IMR-90 (cell line): ENCODE results near the gene PROZ. TPM values are rescaled to one million over a fixed set of nuclear protein-coding genes. Genes with fewer than 3 reads are reported as not detected.
A peak's percentile ranks its signal among the peaks of the same experiment; 100 is the strongest.

Source experiments
- ATAC-seq: fragments of 200-7000 bp; cut with Tn5 transposase; 2 replicates; pipeline ENCODE4 v1.9.1; 2020; ENCODE audit warnings: low read depth, mild to moderate bottlenecking, moderate library complexity
- BruUV-seq: library from RNA; stranded (reverse); fragments of 400-500 nt; replicated peaks from 2 replicates; lab custom pipeline; 2021; lab: Mats Ljungman, UMichigan
- CTCF ChIA-PET: fragments of 300-600 bp; formaldehyde crosslinking; extraction: SDS; loops from one replicate; lab custom pipeline; 2021; ENCODE audit warnings: antibody characterized with exemption; lab: Yijun Ruan, JAX
- POLR2A ChIA-PET: fragments of 300-600 bp; sonication (Branson Sonifier 250); formaldehyde crosslinking; loops from one replicate; lab custom pipeline; 2022; ENCODE audit warnings: antibody characterized with exemption; ENCODE audit not compliant: unreplicated experiment; lab: Charles Lee
- DNase-seq: peaks from one replicate; pipeline ENCODE4 v3.0.0; 2013
- H2AFZ ChIP-seq: replicated peaks from 2 replicates; pipeline ENCODE3; 2013; ENCODE audit warnings: low read length, mild to moderate bottlenecking; ENCODE audit not compliant: poor library complexity
- H2AK5ac ChIP-seq: 2 replicates; pipeline ENCODE4 v1.6.1; 2013; ENCODE audit warnings: low read depth, low read length, inconsistent platforms
- H2AK9ac ChIP-seq: replicated peaks from 2 replicates; pipeline ENCODE3; 2013; ENCODE audit warnings: mild to moderate bottlenecking, low read depth, low read length, moderate library complexity; ENCODE audit not compliant: poor library complexity
- H2BK120ac ChIP-seq: 2 replicates; pipeline ENCODE4 v1.6.1; 2013; ENCODE audit warnings: low read depth, low read length, inconsistent platforms
- H2BK15ac ChIP-seq: 3 replicates; pipeline ENCODE4 v1.6.1; 2013; ENCODE audit warnings: low read depth, low read length, inconsistent platforms
- H2BK20ac ChIP-seq: 2 replicates; pipeline ENCODE4 v1.6.1; 2013; ENCODE audit warnings: low read depth, mild to moderate bottlenecking, inconsistent platforms, low read length, moderate library complexity
- H2BK5ac ChIP-seq: 2 replicates; pipeline ENCODE4 v1.6.1; 2013; ENCODE audit warnings: mild to moderate bottlenecking, low read depth, low read length, inconsistent platforms; ENCODE audit not compliant: poor library complexity, severe bottlenecking
- H3K14ac ChIP-seq: replicated peaks from 2 replicates; pipeline ENCODE4 v1.6.1; 2013; ENCODE audit warnings: low read depth, low read length, inconsistent platforms
- H3K18ac ChIP-seq: 2 replicates; pipeline ENCODE4 v1.6.1; 2013; ENCODE audit warnings: low read depth, low read length, control low read depth
- H3K23ac ChIP-seq: 2 replicates; pipeline ENCODE4 v1.6.1; 2013; ENCODE audit warnings: low read depth, low read length, inconsistent platforms
- H3K27ac ChIP-seq: 2 replicates; pipeline ENCODE4 v1.5.1; 2013; ENCODE audit warnings: mild to moderate bottlenecking, control low read depth, low read length; ENCODE audit not compliant: insufficient read depth
- H3K27me3 ChIP-seq: 2 replicates; pipeline ENCODE4 v1.6.1; 2013; ENCODE audit warnings: low read length; ENCODE audit not compliant: control insufficient read depth, insufficient read depth
- H3K36me3 ChIP-seq: 2 replicates; pipeline ENCODE4 v1.6.1; 2013; ENCODE audit warnings: low read length, mixed read lengths; ENCODE audit not compliant: control insufficient read depth, insufficient read depth
- H3K4ac ChIP-seq: 2 replicates; pipeline ENCODE4 v1.6.1; 2013; ENCODE audit warnings: low read depth, low read length, inconsistent platforms
- H3K4me1 ChIP-seq: 2 replicates; pipeline ENCODE4 v1.6.1; 2013; ENCODE audit warnings: low read length, mixed read lengths; ENCODE audit not compliant: control insufficient read depth, insufficient read depth
- H3K4me2 ChIP-seq: 2 replicates; pipeline ENCODE4 v1.6.1; 2013; ENCODE audit warnings: low read depth, mild to moderate bottlenecking, control low read depth, low read length, moderate library complexity
- H3K4me3 ChIP-seq: 2 replicates; pipeline ENCODE4 v1.5.1; 2013; ENCODE audit warnings: low read depth, mild to moderate bottlenecking, control low read depth, low read length, moderate library complexity; ENCODE audit not compliant: insufficient read depth
- H3K56ac ChIP-seq: 2 replicates; pipeline ENCODE4 v1.6.1; 2013; ENCODE audit warnings: low read length, inconsistent platforms; ENCODE audit not compliant: insufficient read depth; ENCODE audit errors: extremely low read depth
- H3K79me1 ChIP-seq, 2 experiments: 2 replicates each; pipeline ENCODE4 v1.6.1; 2013; ENCODE audit warnings: low read length in 2 of 2, inconsistent platforms in 1 of 2, low read depth in 1 of 2
- H3K9ac ChIP-seq: 2 replicates; pipeline ENCODE4 v1.6.1; 2013; ENCODE audit warnings: low read depth, low read length, control low read depth
- H3K9me1 ChIP-seq: 2 replicates; pipeline ENCODE4 v1.6.1; 2013; ENCODE audit warnings: low read length, inconsistent platforms; ENCODE audit not compliant: insufficient read depth
- H3K9me3 ChIP-seq: 2 replicates; pipeline ENCODE4 v1.6.1; 2013; ENCODE audit warnings: low read length; ENCODE audit not compliant: control insufficient read depth, insufficient read depth
- H4K20me1 ChIP-seq: 2 replicates; pipeline ENCODE4 v1.6.1; 2013; ENCODE audit warnings: low read length, inconsistent platforms; ENCODE audit not compliant: insufficient read depth
- H4K5ac ChIP-seq: 2 replicates; pipeline ENCODE4 v1.6.1; 2013; ENCODE audit warnings: mild to moderate bottlenecking, low read depth, low read length, control low read depth
- H4K8ac ChIP-seq, 2 experiments: 2 replicates each; pipeline ENCODE4 v1.6.1; 2013; ENCODE audit warnings: low read depth in 2 of 2, low read length in 2 of 2, control low read depth in 1 of 2, inconsistent platforms in 1 of 2
- H4K91ac ChIP-seq: 2 replicates; pipeline ENCODE4 v1.6.1; 2013; ENCODE audit warnings: low read depth, low read length, inconsistent platforms; ENCODE audit not compliant: insufficient read depth
- BHLHE40 ChIP-seq: fragments of 150-350 bp; IDR thresholded peaks from 2 replicates; pipeline ENCODE4 v1.6.1; 2016; ENCODE audit warnings: mild to moderate bottlenecking, low read depth, low read length
- CEBPB ChIP-seq: IDR thresholded peaks from 2 replicates; pipeline ENCODE4 v1.6.1; 2012; ENCODE audit warnings: low read depth, low read length, improper control_type of control experiment
- CHD1 ChIP-seq: IDR thresholded peaks from 2 replicates; pipeline ENCODE4 v1.6.1; 2012; ENCODE audit warnings: low read depth, low read length, improper control_type of control experiment
- CTCF ChIP-seq: conservative IDR thresholded peaks from 2 replicates; pipeline ENCODE4 v1.5.1; 2012; ENCODE audit warnings: mild to moderate bottlenecking, low read depth, low read length, improper control_type of control experiment
- ELK1 ChIP-seq: fragments of 150-350 bp; IDR thresholded peaks from 2 replicates; pipeline ENCODE4 v1.6.1; 2016; ENCODE audit warnings: low read depth, mild to moderate bottlenecking, low read length, moderate library complexity, borderline replicate concordance
- FOS ChIP-seq: fragments of 150-350 bp; IDR thresholded peaks from 2 replicates; pipeline ENCODE4 v1.6.1; 2016; ENCODE audit warnings: low read depth, low read length
- MAFK ChIP-seq: IDR thresholded peaks from 2 replicates; pipeline ENCODE4 v1.6.1; 2012; ENCODE audit warnings: low read depth, low read length, improper control_type of control experiment
- MAZ ChIP-seq: IDR thresholded peaks from 2 replicates; pipeline ENCODE4 v1.6.1; 2012; ENCODE audit warnings: low read depth, mild to moderate bottlenecking, low read length, improper control_type of control experiment, moderate library complexity, borderline replicate concordance
- MXI1 ChIP-seq: IDR thresholded peaks from 2 replicates; pipeline ENCODE4 v1.6.1; 2012; ENCODE audit warnings: low read depth, mild to moderate bottlenecking, low read length, moderate library complexity, borderline replicate concordance
- NFE2L2 ChIP-seq: fragments of 150-350 bp; IDR thresholded peaks from 2 replicates; pipeline ENCODE4 v1.6.1; 2016; ENCODE audit warnings: low read depth, mild to moderate bottlenecking, low read length
- POLR2A ChIP-seq: IDR thresholded peaks from 2 replicates; pipeline ENCODE4 v1.6.1; 2012; ENCODE audit warnings: mild to moderate bottlenecking, low read depth, low read length
- RAD21 ChIP-seq: IDR thresholded peaks from 2 replicates; pipeline ENCODE4 v1.6.1; 2012; ENCODE audit warnings: low read length, improper control_type of control experiment
- RCOR1 ChIP-seq: IDR thresholded peaks from 2 replicates; pipeline ENCODE4 v1.6.1; 2012; ENCODE audit warnings: mild to moderate bottlenecking, low read length, improper control_type of control experiment; ENCODE audit not compliant: insufficient replicate concordance
- RFX5 ChIP-seq: IDR thresholded peaks from 2 replicates; pipeline ENCODE4 v1.8.0; 2012; ENCODE audit warnings: low read depth, mild to moderate bottlenecking, low read length, moderate library complexity
- SMC3 ChIP-seq: fragments of 150-350 bp; IDR thresholded peaks from 2 replicates; pipeline ENCODE4 v1.6.1; 2016; ENCODE audit warnings: low read depth, mild to moderate bottlenecking, antibody characterized with exemption, low read length, moderate library complexity
- WGBS, 2 experiments: methylation state at CpG; one replicate each; pipeline versions ENCODE4 v1.1.5 to v1.1.7; 2013; ENCODE audit warnings: missing lambda C conversion rate in 2 of 2; ENCODE audit not compliant: insufficient read length in 1 of 2; ENCODE audit errors: extremely low coverage in 2 of 2; 5-methylcytosine and 5-hydroxymethylcytosine counted together
- dilution Hi-C: fragments of 300-500 bp; cut with HindIII; formaldehyde crosslinking; loops from one replicate; pipeline ENCODE4 v1.14.3; 2018; ENCODE audit warnings: low sequenced_read_pairs; ENCODE audit not compliant: unreplicated experiment
- in situ Hi-C: fragments of 300-500 bp; cut with MboI; formaldehyde crosslinking; loops from 3 replicates; pipeline ENCODE4 v1.14.3; 2019; ENCODE audit warnings: low sequenced_read_pairs, inconsistent platforms, mixed read lengths
- intact Hi-C: fragments of 100-400 bp; cut with micrococcal nuclease; formaldehyde crosslinking; loops from 2 replicates; pipeline ENCODE4 v1.10.0; 2022
- polyA plus RNA-seq, 3 experiments: library from polyadenylated mRNA; depleted of rRNA; stranded (reverse); fragments of >200 nt; gene quantifications; 2 replicates each; pipeline ENCODE4 v1.2.3, GENCODE V29; 2012; ENCODE audit warnings: low replicate concordance in 1 of 3
- total RNA-seq: library from RNA; depleted of rRNA; stranded (reverse); fragments of >200 nt; gene quantifications from 2 replicates; pipeline ENCODE4 v1.2.3, GENCODE V29; 2012
- TF ChIP-seq, protein P1 (sequence below): fragments of 150-350 bp; IDR thresholded peaks from 2 replicates; pipeline ENCODE4 v1.6.1; 2017; ENCODE audit warnings: mild to moderate bottlenecking, antibody characterized with exemption, low read length, low read depth

Gene PROZ
- total and polyA plus RNA-seq, 2 of the 4 experiments (the other 2 are of a cell fraction): not detected

GRCh38 chr13:113202912-113203311 lies 44.5 kb downstream of the PROZ start:
- Histone ChIP-seq H3K4ac (peak overlapping the region; percentile 39; the same call in 1 of the 2 replicates), H3K23ac (peak overlapping the region; percentile 71; the same call in 1 of the 2 replicates), H3K14ac (peak overlapping the region; percentile 80), H2BK5ac (peak overlapping the region; percentile 61), H2AK9ac (no peak overlapping the region), H2AFZ (no peak overlapping the region), H4K5ac (peak overlapping the region; percentile 53; the same call in 1 of the 2 replicates), H4K8ac (peak overlapping the region in 1 of 2 experiments; percentile 32; a peak in 1 of 4 replicates), H3K36me3 (peaks cover 23% of the 10 kb centered on the region), H3K4me3 (no peak overlapping the region), H3K27ac (peak overlapping the region; percentile 45; the same call in 1 of the 2 replicates), H3K27me3 (no peaks in the 10 kb centered on the region), H3K4me2 (no peak overlapping the region), H2AK5ac (peak overlapping the region; percentile 63; the same call in 1 of the 2 replicates), H4K91ac (peak overlapping the region; percentile 23), H3K9me3 (no peaks in the 10 kb centered on the region), H3K56ac (no peak overlapping the region), H3K9me1 (peaks cover 33% of the 10 kb centered on the region), H2BK15ac (peak overlapping the region; percentile 67; the same call in 1 of the 3 replicates), H3K9ac (peak overlapping the region; percentile 38; the same call in 1 of the 2 replicates), H3K4me1 (peaks cover 29% of the 10 kb centered on the region), H2BK120ac (peak overlapping the region; percentile 24), H4K20me1 (peaks cover 32% of the 10 kb centered on the region), H3K18ac (no peak overlapping the region), H2BK20ac (peak overlapping the region; percentile 18; the same call in 1 of the 2 replicates), H3K79me1 (peaks cover 36 to 88% of the 10 kb centered on the region in 2 experiments; a peak in 3 of 4 replicates)
- dilution Hi-C loops: no loop called here
- no peak for DNase-seq
- ChIA-PET POLR2A (no interaction called here), CTCF (interaction anchor here (1.1 kb wide), 1 partner anchor 19 kb away, joined by 3 read pairs; no protein-coding TSS in a partner anchor)
- in situ Hi-C loops: no loop called here
- WGBS, 2 experiments: no CpG with 5 or more reads among the region's 4 CpGs
- no TSS peak for BruUV-seq
- TF ChIP-seq, protein P1, sequence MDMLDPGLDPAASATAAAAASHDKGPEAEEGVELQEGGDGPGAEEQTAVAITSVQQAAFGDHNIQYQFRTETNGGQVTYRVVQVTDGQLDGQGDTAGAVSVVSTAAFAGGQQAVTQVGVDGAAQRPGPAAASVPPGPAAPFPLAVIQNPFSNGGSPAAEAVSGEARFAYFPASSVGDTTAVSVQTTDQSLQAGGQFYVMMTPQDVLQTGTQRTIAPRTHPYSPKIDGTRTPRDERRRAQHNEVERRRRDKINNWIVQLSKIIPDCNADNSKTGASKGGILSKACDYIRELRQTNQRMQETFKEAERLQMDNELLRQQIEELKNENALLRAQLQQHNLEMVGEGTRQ: no peak
- TF ChIP-seq FOS: no peak
- no peak for TF ChIP-seq MAZ
- TF ChIP-seq MXI1: no peak
- TF ChIP-seq ELK1: no peak
- no peak for TF ChIP-seq BHLHE40
- TF ChIP-seq NFE2L2: no peak
- no peak for TF ChIP-seq MAFK
- TF ChIP-seq RAD21: no peak
- no peak for TF ChIP-seq CEBPB
- TF ChIP-seq RFX5: no peak
- TF ChIP-seq CTCF: no peak
- TF ChIP-seq RCOR1: no peak
- no peak for TF ChIP-seq SMC3
- no peak for TF ChIP-seq CHD1
- no peak for TF ChIP-seq POLR2A
- intact Hi-C loops: no loop called here
- ATAC-seq: no peak
